KOPT-K1 (cell line): ENCODE data around the gene CEP68.
"Not testable (repeated sequence)": the region's sequence is repeated elsewhere in the genome, so short reads cannot be mapped to it uniquely, and the experiment has no call there.

ENCODE experiments used
- H3K27ac ChIP-seq: fragments of 200-600 bp; sonication (generic); 2 replicates; pipeline ENCODE4 v1.5.1; 2016; ENCODE audit warnings: antibody characterized with exemption, mild to moderate bottlenecking, low read depth, low read length; ENCODE audit not compliant: poor library complexity, severe bottlenecking
- H3K36me3 ChIP-seq: fragments of 200-600 bp; sonication (generic); 2 replicates; pipeline ENCODE4 v1.5.1; 2017; ENCODE audit warnings: antibody characterized with exemption, mild to moderate bottlenecking, low read length, moderate library complexity; ENCODE audit not compliant: insufficient read depth
- H3K9me3 ChIP-seq: fragments of 200-600 bp; sonication (generic); 2 replicates; pipeline ENCODE4 v1.5.1; 2017; ENCODE audit warnings: antibody characterized with exemption, low read length, mild to moderate bottlenecking; ENCODE audit not compliant: insufficient read depth, poor library complexity, severe bottlenecking

Gene CEP68

GRCh38 chr2:65026154-65026553 lies 30.1 kb upstream of the CEP68 start:
- Histone ChIP-seq H3K36me3 (peaks cover 37% of the 10 kb centered on the region), H3K27ac (no peak overlapping the region), H3K9me3 (no peaks in the 10 kb centered on the region)

- Histone ChIP-seq H3K27ac (no peak overlapping the region), H3K9me3 (no peaks in the 10 kb centered on the region), H3K36me3 (peaks cover 30% of the 10 kb centered on the region)
Observed at GRCh38 chr2:65026704-65027464, 29.3 kb upstream of the CEP68 start.

GRCh38 chr2:65027616-65028244 lies 28.5 kb upstream of the CEP68 start:
- Histone ChIP-seq H3K27ac (no peak overlapping the region), H3K9me3 (no peaks in the 10 kb centered on the region), H3K36me3 (peaks cover 22% of the 10 kb centered on the region)

GRCh38 chr2:65030476-65031332 lies 25.5 kb upstream of the CEP68 start:
- Histone ChIP-seq H3K9me3 (no peaks in the 10 kb centered on the region), H3K36me3 (no peaks in the 10 kb centered on the region), H3K27ac (peak overlapping the region; percentile 58)

GRCh38 chr2:65031341-65032018 lies 24.7 kb upstream of the CEP68 start:
- Histone ChIP-seq H3K36me3 (no peaks in the 10 kb centered on the region), H3K27ac (peak overlapping the region; percentile 58), H3K9me3 (no peaks in the 10 kb centered on the region)

- H3K9me3 ChIP-seq = no peaks in the 10 kb centered on the region
- H3K27ac ChIP-seq = peak overlapping the region; percentile 58
Observed at GRCh38 chr2:65032019-65032975, 23.9 kb upstream of the CEP68 start.

GRCh38 chr2:65033178-65033577 lies 23.0 kb upstream of the CEP68 start:
- no peak overlapping the region for H3K27ac ChIP-seq

More at GRCh38 chr2:65032019-65032975, 23.9 kb upstream of the CEP68 start:
- no peaks in the 10 kb centered on the region for H3K36me3 ChIP-seq

GRCh38 chr2:65033667-65034066 lies 22.5 kb upstream of the CEP68 start:
- not testable (repeated sequence) for H3K9me3 ChIP-seq, H3K27ac ChIP-seq, H3K36me3 ChIP-seq

More at GRCh38 chr2:65033178-65033577, 23.0 kb upstream of the CEP68 start:
- Histone ChIP-seq H3K9me3 (no peaks in the 10 kb centered on the region), H3K36me3 (no peaks in the 10 kb centered on the region)

GRCh38 chr2:65035351-65035943 lies 20.8 kb upstream of the CEP68 start:
- H3K27ac ChIP-seq = no peak overlapping the region
- H3K36me3 ChIP-seq = no peaks in the 10 kb centered on the region

GRCh38 chr2:65037178-65037577 lies 19.0 kb upstream of the CEP68 start:
- H3K9me3 ChIP-seq = no peaks in the 10 kb centered on the region
- no peak overlapping the region for H3K27ac ChIP-seq
- no peaks in the 10 kb centered on the region for H3K36me3 ChIP-seq

More at GRCh38 chr2:65035351-65035943, 20.8 kb upstream of the CEP68 start:
- H3K9me3 ChIP-seq = no peaks in the 10 kb centered on the region

- Histone ChIP-seq H3K27ac (no peak overlapping the region), H3K9me3 (peaks cover 14% of the 10 kb centered on the region), H3K36me3 (no peaks in the 10 kb centered on the region)
Observed at GRCh38 chr2:65039640-65040039, 16.6 kb upstream of the CEP68 start.

GRCh38 chr2:65040400-65041261 lies 15.6 kb upstream of the CEP68 start:
- Histone ChIP-seq H3K36me3 (no peaks in the 10 kb centered on the region), H3K27ac (no peak overlapping the region), H3K9me3 (peaks cover 18% of the 10 kb centered on the region)

- Histone ChIP-seq H3K36me3 (no peaks in the 10 kb centered on the region), H3K9me3 (peaks cover 24% of the 10 kb centered on the region), H3K27ac (no peak overlapping the region)
Observed at GRCh38 chr2:65043001-65043400, 13.2 kb upstream of the CEP68 start.
